ENCODE data around the gene UNG. TPM values are rescaled to one million over a fixed set of nuclear protein-coding genes. Genes with fewer than 3 reads are reported as not detected.
A peak's percentile ranks its signal among the peaks of the same experiment; 100 is the strongest.
"Not testable (repeated sequence)": the region's sequence is repeated elsewhere in the genome, so short reads cannot be mapped to it uniquely, and the experiment has no call there.

UNG gene
- 57.7 and 58.0 TPM in 2 replicates for total RNA-seq (2014; rRNA removed; shearing (Covaris generic))

GRCh38 chr12:109097435-109098182, at the start of gene UNG:
TSS of gene UNG (plus strand) at chr12:109097597. CDS start at chr12:109097680, 83 bp downstream.
- DNase-seq (ENCODE audit: low spot score): peak; percentile 93

GRCh38 chr12:109048706-109049105, 48.7 kb upstream of the UNG start:
- not testable (repeated sequence) for DNase-seq (ENCODE audit: low spot score)

GRCh38 chr12:109049794-109050193, 47.6 kb upstream of the UNG start:
- DNase-seq (ENCODE audit: low spot score): not testable (repeated sequence)

DNA sequence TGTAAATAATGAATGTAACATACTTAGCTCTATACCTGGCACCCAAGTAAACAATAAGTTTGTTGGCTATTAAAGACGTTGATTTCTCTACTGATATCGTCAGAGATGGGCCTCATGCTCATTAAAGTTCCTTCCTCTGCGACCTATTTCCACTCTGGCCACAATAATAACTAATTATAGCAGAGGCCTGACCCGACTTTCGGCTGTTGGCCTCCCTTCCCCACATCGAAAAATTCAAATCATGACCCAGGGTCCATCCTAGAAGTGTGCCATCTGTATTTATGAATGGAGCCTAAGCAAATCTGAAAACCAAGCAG, 45.3 kb upstream of the UNG start:
- no peak for DNase-seq (ENCODE audit: low spot score)

DNA sequence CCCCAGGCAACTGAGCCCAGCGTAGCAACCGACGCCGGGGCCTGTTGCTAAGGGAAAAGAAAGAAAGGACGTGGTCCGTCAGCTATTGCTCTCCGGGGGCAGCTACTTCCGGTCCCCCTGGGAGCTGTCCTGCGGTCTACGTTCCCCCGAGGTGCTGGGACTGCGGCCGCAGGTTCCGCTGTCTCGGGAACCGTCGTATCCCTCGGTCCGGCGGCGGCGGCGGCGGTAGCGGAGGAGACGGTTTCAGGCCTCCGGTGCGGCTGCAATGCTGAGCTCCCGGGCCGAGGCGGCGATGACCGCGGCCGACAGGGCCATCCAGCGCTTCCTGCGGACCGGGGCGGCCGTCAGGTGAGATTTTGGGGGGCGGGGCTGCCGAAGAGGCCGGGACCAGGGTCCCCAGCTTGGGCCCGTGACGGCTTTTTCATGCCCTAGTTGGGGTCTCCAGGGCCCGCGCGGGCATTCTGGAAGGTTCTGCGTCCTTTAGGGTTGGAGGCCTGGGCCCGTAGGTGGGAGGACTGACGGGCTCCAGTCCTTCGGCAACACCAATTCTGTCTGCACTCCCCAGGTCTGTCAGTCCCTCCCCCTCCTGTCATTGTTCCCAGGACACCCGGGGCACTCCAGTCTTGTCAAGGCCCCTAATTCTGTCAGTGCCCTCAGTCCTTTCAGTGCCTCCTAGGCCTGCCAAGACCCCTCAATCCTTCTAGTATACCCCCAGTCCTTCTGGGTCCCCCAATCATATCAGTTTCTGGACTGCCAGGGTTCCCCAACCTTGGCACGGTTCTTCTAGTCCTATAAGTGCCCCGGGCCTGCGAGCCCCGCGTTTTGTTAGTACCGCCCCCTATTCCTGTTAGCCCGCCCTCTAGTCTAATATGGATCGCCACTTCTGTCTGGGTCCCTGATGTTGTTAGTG, 44.7 kb upstream of the UNG start, which contains the start of gene USP30:
Gene USP30, plus strand, starts transcription at position 163 of the 910 bp plus-strand sequence. Its CDS starts 103 bp downstream, at position 266.
- DNase-seq (ENCODE audit: low spot score): peak; percentile 65

DNA sequence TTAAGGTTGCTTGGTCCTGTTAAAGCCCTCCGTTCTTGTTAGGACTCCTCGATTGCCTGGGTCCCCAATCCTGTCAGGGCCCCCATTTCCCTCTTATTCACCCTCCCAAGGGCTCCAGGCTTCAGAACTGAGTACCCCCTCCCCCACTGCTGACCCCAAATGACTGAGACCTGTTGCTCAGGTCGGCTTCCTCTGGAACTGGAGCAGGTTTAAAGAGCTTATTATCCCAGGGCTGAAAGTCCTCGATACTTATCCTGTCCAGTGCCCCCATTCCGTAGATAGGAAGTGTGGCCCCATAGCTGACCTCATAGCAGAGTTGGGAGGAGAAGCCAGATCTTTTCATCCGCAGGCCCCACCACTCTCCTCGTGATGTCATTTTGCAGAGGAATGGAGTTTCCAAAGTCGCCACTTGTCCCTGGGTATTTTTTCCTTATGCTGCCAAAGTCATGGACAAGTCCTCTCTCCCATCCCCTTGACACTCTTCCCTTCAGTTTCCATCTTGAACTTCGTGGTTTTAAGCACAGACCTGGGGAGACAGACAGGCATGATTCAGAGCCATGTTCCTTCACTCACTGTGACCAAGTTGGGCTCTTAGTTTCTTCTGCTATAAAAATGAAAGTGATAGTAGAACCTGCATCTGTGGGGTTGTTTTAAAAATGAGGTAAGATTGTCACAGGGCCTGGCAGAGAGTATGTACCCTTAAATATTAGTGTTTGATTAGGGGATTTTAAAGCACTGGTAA, 43.8 kb upstream of the UNG start:
- no peak for DNase-seq (ENCODE audit: low spot score)

DNA sequence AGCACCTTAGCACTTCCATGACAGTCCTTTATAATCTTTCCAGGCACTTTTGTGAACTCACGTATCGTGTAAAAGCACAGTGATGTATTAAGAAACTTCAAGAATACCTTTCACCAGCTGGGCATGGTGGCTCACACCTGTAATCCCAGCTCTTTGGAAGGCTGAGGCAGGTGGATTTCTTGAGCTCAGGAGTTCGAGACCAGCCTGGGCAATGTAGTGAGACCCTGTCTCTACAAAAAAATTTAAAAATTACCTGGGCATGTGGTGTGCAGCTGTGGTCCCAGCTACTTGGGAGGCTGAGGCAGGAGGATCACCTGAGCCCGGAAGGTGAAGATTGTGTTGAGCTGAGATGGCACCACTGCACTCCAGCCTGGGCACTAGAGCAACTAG, 43.3 kb upstream of the UNG start:
- DNase-seq (ENCODE audit: low spot score): not testable (repeated sequence)

GRCh38 chr12:109054520-109054919, 42.9 kb upstream of the UNG start:
- DNase-seq (ENCODE audit: low spot score): no peak

DNA sequence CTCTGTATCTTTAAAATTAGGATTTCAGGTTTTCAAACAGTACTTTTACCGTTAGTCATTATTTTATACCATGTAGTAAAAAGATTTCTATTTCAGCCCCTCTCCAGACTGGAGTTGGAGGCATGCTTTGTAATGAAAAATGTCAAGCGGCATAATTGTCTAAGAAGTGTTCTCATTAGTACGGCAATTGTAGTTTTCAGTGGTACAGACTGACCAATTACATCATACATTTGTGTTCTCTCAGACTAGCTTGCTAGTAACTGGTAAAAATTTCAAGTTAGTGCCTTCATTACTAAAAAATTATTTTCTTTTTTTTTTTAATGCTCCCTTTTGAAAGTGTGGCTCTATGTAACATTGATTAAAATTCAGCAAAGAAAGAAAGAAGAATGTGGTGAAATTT, 40.5 kb upstream of the UNG start:
- DNase-seq (ENCODE audit: low spot score): no peak

DNA sequence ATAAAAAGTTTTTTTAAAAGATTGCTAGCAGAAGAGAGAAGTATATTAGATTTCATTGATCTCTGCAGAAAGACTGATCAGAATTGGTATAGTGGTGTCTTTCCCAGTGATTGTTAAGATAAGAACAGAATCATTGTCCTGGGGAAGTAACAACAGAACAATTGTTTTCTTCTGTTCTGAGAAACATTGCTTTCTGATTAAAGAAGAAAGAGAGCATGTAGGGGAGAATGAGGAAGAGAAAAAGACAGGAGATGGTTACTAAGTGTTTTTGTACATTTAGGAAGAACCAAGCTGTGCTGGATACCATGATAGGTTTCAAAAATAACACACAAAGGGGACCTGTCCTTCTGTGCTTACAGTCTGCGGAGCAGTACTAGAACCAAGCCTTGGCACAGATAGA, 40.0 kb upstream of the UNG start:
- no peak for DNase-seq (ENCODE audit: low spot score)

DNA sequence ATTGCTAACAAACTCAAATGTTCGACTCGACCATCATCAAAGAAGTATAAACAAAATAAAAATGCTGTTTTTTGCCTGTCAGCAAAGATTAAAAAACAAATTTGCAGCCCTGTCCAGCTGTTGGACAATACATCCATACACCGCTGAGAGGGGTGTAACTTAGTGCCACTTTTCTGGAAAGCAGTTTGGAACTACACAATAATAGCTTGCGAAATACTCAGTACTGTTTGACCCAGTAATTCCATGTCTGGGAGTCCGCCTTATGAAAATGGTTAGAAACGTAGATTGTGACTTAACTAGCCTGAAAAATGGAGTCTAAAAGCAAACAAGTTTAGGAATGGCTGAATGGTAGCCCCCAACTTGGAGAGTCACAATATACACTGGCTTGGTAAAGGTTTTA, 38.6 kb upstream of the UNG start:
- DNase-seq (ENCODE audit: low spot score): no peak

GRCh38 chr12:109064143-109064542, 33.3 kb upstream of the UNG start:
- no peak for DNase-seq (ENCODE audit: low spot score)

- no peak for DNase-seq (ENCODE audit: low spot score)
These were observed 32.1 kb upstream of the UNG start for GRCh38 chr12:109065154-109065852.

GRCh38 chr12:109065853-109066193, 31.6 kb upstream of the UNG start:
- DNase-seq (ENCODE audit: low spot score): no peak

GRCh38 chr12:109069307-109070271, 27.8 kb upstream of the UNG start:
- no peak for DNase-seq (ENCODE audit: low spot score)

DNA sequence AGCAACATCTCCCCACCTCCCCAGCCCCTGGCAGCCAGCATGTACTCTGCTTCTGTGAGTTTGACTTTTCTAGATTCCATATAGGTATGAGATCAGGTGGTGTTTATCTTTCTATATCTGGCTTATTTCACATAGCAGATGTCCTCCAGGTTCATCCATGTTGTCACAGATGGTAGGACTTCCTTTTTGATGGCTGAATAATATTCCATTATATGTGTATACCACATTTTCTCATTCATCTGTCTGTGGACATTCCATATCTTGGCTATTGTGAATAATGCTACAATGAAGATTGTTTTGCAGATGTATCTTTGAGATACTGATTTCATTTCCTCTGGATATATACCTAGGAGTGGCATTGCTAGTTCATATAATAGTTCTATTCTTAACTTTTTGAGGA, 22.5 kb upstream of the UNG start:
- no peak for DNase-seq (ENCODE audit: low spot score)

GRCh38 chr12:109082751-109083150, 14.6 kb upstream of the UNG start:
- no peak for DNase-seq (ENCODE audit: low spot score)

DNA sequence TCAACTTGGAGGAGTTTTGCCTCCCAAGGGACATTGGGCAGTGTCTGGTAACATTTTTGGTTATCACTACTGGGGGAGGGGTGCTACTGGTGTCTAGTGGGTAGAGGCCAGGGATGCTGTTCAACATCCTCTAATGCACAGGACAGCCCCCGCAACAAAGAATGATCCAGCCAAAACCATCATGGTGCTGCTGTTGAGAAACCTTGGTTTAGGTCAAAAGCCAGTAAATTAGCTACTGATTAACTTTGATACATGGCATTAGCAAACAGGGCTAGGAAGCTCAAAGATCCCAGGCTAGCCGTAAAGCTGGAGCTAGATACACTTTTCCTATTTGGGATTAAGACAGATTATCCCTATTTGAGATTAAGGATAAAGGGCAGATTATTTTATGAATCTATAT, 13.0 kb upstream of the UNG start:
- no peak for DNase-seq (ENCODE audit: low spot score)

- no peak for DNase-seq (ENCODE audit: low spot score)
These were observed 11.8 kb upstream of the UNG start for GRCh38 chr12:109085590-109085989.

DNA sequence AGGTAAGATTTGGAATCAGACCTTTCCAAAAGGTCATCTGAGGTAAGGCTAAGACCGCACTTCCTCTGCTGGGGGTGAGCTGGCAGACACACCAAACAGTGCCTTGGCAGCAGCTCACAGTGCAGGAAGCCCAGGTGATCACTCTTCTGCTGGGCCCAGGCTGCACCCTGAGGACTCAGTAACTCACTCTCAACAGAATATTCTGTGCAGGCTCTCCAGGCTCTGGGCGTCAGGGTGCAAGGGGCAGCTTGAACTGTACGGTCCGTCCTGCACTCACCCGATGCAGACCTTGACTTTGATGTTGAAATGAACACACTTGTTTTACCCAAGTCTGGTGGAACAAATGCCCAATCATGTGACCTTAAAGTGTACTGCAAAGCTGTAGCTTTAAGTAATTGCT, 10.1 kb upstream of the UNG start:
- DNase-seq (ENCODE audit: low spot score): no peak

DNA sequence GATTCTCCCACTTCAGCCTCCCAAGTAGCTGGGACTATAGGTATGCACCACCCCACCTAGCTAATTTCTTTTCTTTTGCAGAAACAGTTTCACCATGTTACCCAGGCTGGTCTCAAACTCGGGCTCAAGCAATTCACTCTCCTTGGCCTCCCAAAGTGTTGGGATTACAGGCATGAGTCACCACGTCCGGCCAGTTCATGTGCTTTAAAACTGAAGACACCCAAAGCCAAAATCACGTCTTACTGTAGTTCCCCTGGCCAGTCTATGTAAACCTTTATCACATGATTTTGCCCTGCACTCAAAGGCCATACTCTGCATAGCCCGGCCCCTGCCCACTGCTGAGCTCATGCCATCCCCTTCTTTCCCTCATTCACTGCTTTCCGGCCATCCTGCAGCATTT, 8.6 kb upstream of the UNG start:
- no peak for DNase-seq (ENCODE audit: low spot score)

All from H4 (cell line).